KMS-11 (cell line): ENCODE results near the gene SSH3.

ENCODE experiments used
- H2AFZ ChIP-seq: fragments of 200-600 bp; sonication (generic); 2 replicates; pipeline ENCODE4 v1.6.1; 2016; ENCODE audit warnings: antibody characterized with exemption, mixed run types, low read depth
- H3K27ac ChIP-seq: fragments of 200-600 bp; sonication (generic); 2 replicates; pipeline ENCODE4 v1.6.1; 2016; ENCODE audit warnings: mild to moderate bottlenecking, mixed run types
- H3K27me3 ChIP-seq: fragments of 200-600 bp; sonication (generic); 2 replicates; pipeline ENCODE4 v1.6.1; 2017; ENCODE audit warnings: mild to moderate bottlenecking, low read depth, mixed run types, moderate library complexity; ENCODE audit not compliant: insufficient read depth
- H3K36me3 ChIP-seq: fragments of 200-600 bp; sonication (generic); 2 replicates; pipeline ENCODE4 v1.6.1; 2017; ENCODE audit warnings: mild to moderate bottlenecking, mixed run types; ENCODE audit not compliant: insufficient read depth
- H3K4me1 ChIP-seq: fragments of 200-600 bp; sonication (generic); 2 replicates; pipeline ENCODE4 v1.6.1; 2016; ENCODE audit warnings: mild to moderate bottlenecking, low read depth, mixed run types; ENCODE audit not compliant: poor library complexity, severe bottlenecking
- H3K4me2 ChIP-seq: fragments of 200-600 bp; sonication (generic); 2 replicates; pipeline ENCODE4 v1.7.0; 2016; ENCODE audit warnings: mild to moderate bottlenecking, mixed run types
- H3K4me3 ChIP-seq: fragments of 200-600 bp; sonication (generic); IDR thresholded peaks from 2 replicates; pipeline ENCODE4 v1.6.1; 2017; ENCODE audit warnings: low read depth, low read length, mixed read lengths; ENCODE audit not compliant: insufficient read depth
- H3K79me2 ChIP-seq: fragments of 200-600 bp; sonication (generic); 2 replicates; pipeline ENCODE4 v1.6.1; 2016; ENCODE audit warnings: low read depth, mixed run types; ENCODE audit not compliant: insufficient read depth
- H3K9ac ChIP-seq: fragments of 200-600 bp; sonication (generic); 2 replicates; pipeline ENCODE4 v1.6.1; 2016; ENCODE audit warnings: mild to moderate bottlenecking, mixed run types
- H4K20me1 ChIP-seq: fragments of 200-600 bp; sonication (generic); 2 replicates; pipeline ENCODE4 v1.6.1; 2016; ENCODE audit warnings: mild to moderate bottlenecking, mixed run types; ENCODE audit not compliant: insufficient read depth
- TF ChIP-seq, protein P1 (sequence below): fragments of 200-600 bp; sonication (generic); conservative IDR thresholded peaks from 2 replicates; pipeline ENCODE4 v1.6.1; 2017; ENCODE audit warnings: low read depth, mild to moderate bottlenecking, antibody characterized with exemption, low read length, moderate library complexity, mixed read lengths

SSH3 gene

GRCh38 chr11:67271205-67271540 is 32.2 kb upstream of the SSH3 start:
- H3K4me3 ChIP-seq, result no peak overlapping the region
- H3K4me2 ChIP-seq, result no peak overlapping the region
- H2AFZ ChIP-seq, result no peak overlapping the region
- H3K27me3 ChIP-seq, result no peaks in the 10 kb centered on the region
- no peaks in the 10 kb centered on the region for H4K20me1 ChIP-seq
- no peak overlapping the region for H3K27ac ChIP-seq
- H3K9ac ChIP-seq, result no peak overlapping the region
- H3K4me1 ChIP-seq, result peaks cover 25% of the 10 kb centered on the region
- H3K79me2 ChIP-seq, result peaks cover 92% of the 10 kb centered on the region
- TF ChIP-seq, protein P1, sequence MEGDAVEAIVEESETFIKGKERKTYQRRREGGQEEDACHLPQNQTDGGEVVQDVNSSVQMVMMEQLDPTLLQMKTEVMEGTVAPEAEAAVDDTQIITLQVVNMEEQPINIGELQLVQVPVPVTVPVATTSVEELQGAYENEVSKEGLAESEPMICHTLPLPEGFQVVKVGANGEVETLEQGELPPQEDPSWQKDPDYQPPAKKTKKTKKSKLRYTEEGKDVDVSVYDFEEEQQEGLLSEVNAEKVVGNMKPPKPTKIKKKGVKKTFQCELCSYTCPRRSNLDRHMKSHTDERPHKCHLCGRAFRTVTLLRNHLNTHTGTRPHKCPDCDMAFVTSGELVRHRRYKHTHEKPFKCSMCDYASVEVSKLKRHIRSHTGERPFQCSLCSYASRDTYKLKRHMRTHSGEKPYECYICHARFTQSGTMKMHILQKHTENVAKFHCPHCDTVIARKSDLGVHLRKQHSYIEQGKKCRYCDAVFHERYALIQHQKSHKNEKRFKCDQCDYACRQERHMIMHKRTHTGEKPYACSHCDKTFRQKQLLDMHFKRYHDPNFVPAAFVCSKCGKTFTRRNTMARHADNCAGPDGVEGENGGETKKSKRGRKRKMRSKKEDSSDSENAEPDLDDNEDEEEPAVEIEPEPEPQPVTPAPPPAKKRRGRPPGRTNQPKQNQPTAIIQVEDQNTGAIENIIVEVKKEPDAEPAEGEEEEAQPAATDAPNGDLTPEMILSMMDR, result no peak
- 0 out of 2 replicates have a peak, but pooled peaks cover 4% of the 10 kb centered on the region for H3K36me3 ChIP-seq

DNA sequence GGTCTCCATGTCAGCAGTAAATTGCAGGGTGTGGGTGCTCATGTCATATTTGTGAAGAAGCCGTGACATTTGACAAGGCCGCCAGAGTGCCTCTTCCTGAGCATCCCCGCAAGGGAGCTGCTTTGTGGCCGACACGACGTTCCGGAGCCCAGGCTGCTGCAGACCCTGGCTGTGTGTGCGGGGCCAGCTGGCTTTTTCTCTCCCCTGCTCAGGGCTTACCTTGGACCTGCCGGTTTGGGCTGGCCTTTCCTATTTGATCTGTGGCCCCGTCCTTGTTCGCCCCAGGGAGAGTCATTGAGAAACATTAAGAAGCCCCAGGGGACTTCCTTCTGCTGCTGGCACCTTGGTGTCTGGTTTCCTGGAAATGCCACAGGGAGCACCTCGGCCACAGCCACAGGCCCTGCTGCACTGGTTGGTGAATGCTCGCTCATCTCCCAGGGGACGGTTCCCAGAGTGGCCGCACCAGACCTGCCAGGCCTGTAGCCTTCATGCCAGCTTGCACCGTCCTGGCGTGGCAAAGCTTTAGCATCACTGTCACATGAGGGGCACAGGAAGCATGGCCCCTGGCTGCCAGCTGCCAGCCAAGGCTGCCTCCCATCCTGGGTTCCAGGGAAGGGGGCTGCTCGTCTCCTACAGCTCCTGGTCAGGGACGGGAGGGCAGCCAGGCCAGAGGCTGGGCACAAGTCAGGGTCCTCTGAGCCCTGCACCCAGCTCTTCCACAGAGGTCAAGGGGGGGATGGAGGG is 31.6 kb upstream of the SSH3 start:
- H3K4me2 ChIP-seq, result no peak overlapping the region

DNA sequence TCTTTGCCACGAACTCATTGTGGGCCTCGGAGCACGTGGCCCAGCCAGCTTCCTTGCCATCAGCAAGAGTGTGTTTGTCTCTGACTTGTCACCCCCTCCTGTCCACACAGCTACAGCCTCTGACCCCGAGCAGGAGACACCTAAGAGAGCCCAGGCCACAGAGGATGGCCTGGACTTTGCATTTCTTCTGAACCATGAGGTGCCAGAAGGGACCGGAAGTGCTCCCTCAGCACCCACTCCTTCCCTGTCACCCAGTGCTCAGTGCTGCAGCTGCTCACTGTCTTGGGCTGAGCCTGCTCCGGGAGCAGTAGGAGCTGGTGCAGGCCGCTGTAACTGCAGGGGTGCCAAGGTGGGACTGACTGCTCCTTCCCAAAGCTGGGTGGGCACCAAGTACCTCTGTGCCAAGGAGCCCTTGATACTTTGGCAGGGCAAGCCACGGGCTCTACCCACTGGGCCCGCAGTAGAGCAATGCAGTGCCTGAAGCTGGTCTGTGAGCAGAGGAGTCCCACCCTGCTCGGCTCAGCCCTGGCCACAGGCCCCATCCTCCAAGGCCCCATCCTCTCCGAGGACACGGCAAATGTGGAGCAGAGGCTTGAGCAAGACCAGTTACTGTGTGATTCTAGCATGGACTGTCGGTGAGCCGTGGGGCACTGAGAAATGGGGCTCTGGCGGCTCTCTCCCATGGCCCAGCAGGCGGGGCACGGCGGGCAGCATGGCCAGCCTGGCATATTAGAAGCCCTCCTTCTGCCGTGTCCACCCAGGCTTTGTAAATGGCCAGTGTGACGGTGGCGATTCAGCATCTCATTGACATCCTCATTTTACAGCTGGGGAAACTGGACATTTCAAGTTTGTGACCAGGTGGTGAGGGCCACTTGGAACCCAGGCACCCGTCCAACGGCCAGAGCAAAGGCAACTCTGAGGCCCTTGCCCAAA is 30.7 kb upstream of the SSH3 start:
- Histone ChIP-seq H3K4me2 (no peak overlapping the region), H3K4me3 (no peak overlapping the region), H3K36me3 (0 out of 2 replicates have a peak, but pooled peaks cover 4% of the 10 kb centered on the region), H3K27me3 (no peaks in the 10 kb centered on the region), H2AFZ (no peak overlapping the region), H4K20me1 (no peaks in the 10 kb centered on the region), H3K9ac (no peak overlapping the region), H3K79me2 (peaks cover 93% of the 10 kb centered on the region), H3K27ac (no peak overlapping the region), H3K4me1 (peaks cover 39% of the 10 kb centered on the region)
- TF ChIP-seq, protein P1, result no peak

More for the DNA sequence above, 31.6 kb upstream of the SSH3 start:
- Histone ChIP-seq H4K20me1 (no peaks in the 10 kb centered on the region), H3K4me1 (peaks cover 30% of the 10 kb centered on the region), H3K79me2 (peaks cover 96% of the 10 kb centered on the region), H3K27ac (no peak overlapping the region), H3K9ac (no peak overlapping the region), H3K4me3 (no peak overlapping the region), H3K27me3 (no peaks in the 10 kb centered on the region), H2AFZ (no peak overlapping the region), H3K36me3 (0 out of 2 replicates have a peak, but pooled peaks cover 4% of the 10 kb centered on the region)
- TF ChIP-seq, protein P1, result no peak

DNA sequence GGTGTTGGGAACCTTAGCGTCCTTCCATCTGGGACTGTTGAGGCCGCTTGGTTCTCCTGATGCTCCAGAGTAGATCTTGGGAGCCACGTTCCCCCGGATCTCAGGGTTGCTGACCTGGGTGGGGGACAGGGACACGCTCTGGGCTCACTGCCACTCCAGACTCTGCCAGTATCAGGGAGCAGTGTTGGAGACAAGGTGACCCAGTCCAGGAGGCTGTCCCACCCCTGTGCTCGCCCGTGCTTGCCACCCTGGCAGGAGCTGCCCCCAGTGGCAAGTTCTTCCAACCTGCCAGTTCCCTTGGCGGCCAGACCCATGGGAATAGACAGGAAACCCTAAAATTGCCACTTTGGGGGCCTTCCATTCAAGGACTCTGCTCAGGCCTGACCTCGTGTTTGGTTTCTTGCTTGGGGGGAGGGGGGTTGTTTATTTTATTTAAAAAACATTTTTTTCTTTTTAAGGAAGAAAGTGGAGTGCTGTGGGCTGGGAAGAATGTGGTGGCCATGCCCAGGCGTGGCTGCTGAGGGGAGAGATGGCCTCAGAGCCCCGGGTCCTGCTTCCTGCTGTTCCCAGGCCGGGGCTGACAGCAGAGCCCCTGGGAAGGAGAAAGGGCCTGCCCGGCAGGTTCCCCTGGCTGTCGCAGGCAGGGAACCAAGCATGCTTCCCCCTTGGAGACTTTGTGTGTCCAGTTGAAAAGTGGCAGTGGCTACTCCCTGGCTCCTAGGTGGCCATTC is 29.9 kb upstream of the SSH3 start:
- TF ChIP-seq, protein P1, result no peak
- Histone ChIP-seq H4K20me1 (no peaks in the 10 kb centered on the region), H2AFZ (no peak overlapping the region), H3K4me3 (no peak overlapping the region), H3K4me2 (no peak overlapping the region), H3K27me3 (no peaks in the 10 kb centered on the region), H3K79me2 (peaks cover 90% of the 10 kb centered on the region), H3K36me3 (no peaks in the 10 kb centered on the region), H3K9ac (no peak overlapping the region), H3K27ac (no peak overlapping the region), H3K4me1 (peaks cover 39% of the 10 kb centered on the region)
